Measurements from ENCODE around the gene HNRNPK. TPM values are rescaled to one million over a fixed set of nuclear protein-coding genes. Genes with fewer than 3 reads are reported as not detected.
"Not testable (repeated sequence)": the region's sequence is repeated elsewhere in the genome, so short reads cannot be mapped to it uniquely, and the experiment has no call there.

HNRNPK gene
- total RNA-seq, 1 experiment from 2014 or later, result 761 TPM

GRCh38 chr9:83948096-83948495 is 31.9 kb downstream of the HNRNPK start:
- in situ Hi-C loops (cut with HindIII; ENCODE audit: low pct_unique_long_range_greater_than_20kb, low sequenced_read_pairs); DNase-seq (ENCODE audit: low read depth, low spot score): not testable (repeated sequence)

GRCh38 chr9:83940590-83941303 is 39.3 kb downstream of the HNRNPK start:
- DNase-seq (ENCODE audit: low read depth, low spot score), result no peak
- in situ Hi-C loops (cut with HindIII; ENCODE audit: low pct_unique_long_range_greater_than_20kb, low sequenced_read_pairs), result no loop called here

GRCh38 chr9:83937861-83938455 is 42.1 kb downstream of the HNRNPK start:
- DNase-seq (ENCODE audit: low read depth, low spot score), result peak; percentile 82
- in situ Hi-C loops (cut with HindIII; ENCODE audit: low pct_unique_long_range_greater_than_20kb, low sequenced_read_pairs), result no loop called here

GRCh38 chr9:83936523-83936922 is 43.5 kb downstream of the HNRNPK start:
- no peak for DNase-seq (ENCODE audit: low read depth, low spot score)
- in situ Hi-C loops (cut with HindIII; ENCODE audit: low pct_unique_long_range_greater_than_20kb, low sequenced_read_pairs), result no loop called here

- in situ Hi-C loops (cut with HindIII; ENCODE audit: low pct_unique_long_range_greater_than_20kb, low sequenced_read_pairs), result no loop called here
Observed at GRCh38 chr9:83935276-83935935, 44.6 kb downstream of the HNRNPK start.

GRCh38 chr9:83934569-83935275 is 45.3 kb downstream of the HNRNPK start:
- no peak for DNase-seq (ENCODE audit: low read depth, low spot score)
- in situ Hi-C loops (cut with HindIII; ENCODE audit: low pct_unique_long_range_greater_than_20kb, low sequenced_read_pairs), result no loop called here

More at GRCh38 chr9:83935276-83935935, 44.6 kb downstream of the HNRNPK start:
- DNase-seq (ENCODE audit: low read depth, low spot score), result peak; percentile 44

- DNase-seq (ENCODE audit: low read depth, low spot score), result no peak
- in situ Hi-C loops (cut with HindIII; ENCODE audit: low pct_unique_long_range_greater_than_20kb, low sequenced_read_pairs), result no loop called here
Observed at GRCh38 chr9:83933790-83934189, 46.2 kb downstream of the HNRNPK start.

GRCh38 chr9:83932851-83933250 is 47.2 kb downstream of the HNRNPK start:
- in situ Hi-C loops (cut with HindIII; ENCODE audit: low pct_unique_long_range_greater_than_20kb, low sequenced_read_pairs), result no loop called here

GRCh38 chr9:83932011-83932410 is 48.0 kb downstream of the HNRNPK start:
- in situ Hi-C loops (cut with HindIII; ENCODE audit: low pct_unique_long_range_greater_than_20kb, low sequenced_read_pairs), result no loop called here
- DNase-seq (ENCODE audit: low read depth, low spot score), result no peak

More at GRCh38 chr9:83932851-83933250, 47.2 kb downstream of the HNRNPK start:
- DNase-seq (ENCODE audit: low read depth, low spot score), result no peak

- DNase-seq (ENCODE audit: low read depth, low spot score), result no peak
- in situ Hi-C loops (cut with HindIII; ENCODE audit: low pct_unique_long_range_greater_than_20kb, low sequenced_read_pairs), result no loop called here
Observed at GRCh38 chr9:83930881-83931280, 49.1 kb downstream of the HNRNPK start.

- no peak for DNase-seq (ENCODE audit: low read depth, low spot score)
- in situ Hi-C loops (cut with HindIII; ENCODE audit: low pct_unique_long_range_greater_than_20kb, low sequenced_read_pairs), result no loop called here
Observed at GRCh38 chr9:83927591-83927990, 52.4 kb downstream of the HNRNPK start.

GRCh38 chr9:83920927-83921707 is 58.9 kb downstream of the HNRNPK start, which contains the start of gene KIF27:
Gene KIF27, minus strand, starts transcription at chr9:83921432. Its CDS starts 5,841 bp downstream, at chr9:83915591.
- in situ Hi-C loops (cut with HindIII; ENCODE audit: low pct_unique_long_range_greater_than_20kb, low sequenced_read_pairs), result no loop called here
- DNase-seq (ENCODE audit: low read depth, low spot score), result peak; percentile 97

GRCh38 chr9:83920469-83920926 is 59.5 kb downstream of the HNRNPK start:
- in situ Hi-C loops (cut with HindIII; ENCODE audit: low pct_unique_long_range_greater_than_20kb, low sequenced_read_pairs), result no loop called here
- peak; percentile 56 for DNase-seq (ENCODE audit: low read depth, low spot score)

- in situ Hi-C loops (cut with HindIII; ENCODE audit: low pct_unique_long_range_greater_than_20kb, low sequenced_read_pairs), result no loop called here
- no peak for DNase-seq (ENCODE audit: low read depth, low spot score)
Observed at GRCh38 chr9:83919111-83919510, 60.9 kb downstream of the HNRNPK start.

Measured in SK-MEL-5 (cell line).